HTR-8/SVneo (cell line): Measurements from ENCODE around the gene PJA1.

Source experiments
- DNase-seq: peaks from one replicate; pipeline ENCODE4 v3.0.0; 2011; ENCODE audit warnings: low spot score, mixed read lengths; ENCODE audit not compliant: insufficient read length
- FAIRE-seq: peaks from 2 replicates; lab custom pipeline; 2011; peaks lifted over from hg19 to GRCh38; lab: Jason Lieb, UNC

The PJA1 gene

GRCh38 chrX:69172937-69173336 is 7.7 kb upstream of the PJA1 start:
- FAIRE-seq (no peak), DNase-seq (no peak)

- DNase-seq: no peak
- no peak for FAIRE-seq
Observed at GRCh38 chrX:69170319-69170718, 5.1 kb upstream of the PJA1 start.

- no peak for FAIRE-seq
- no peak for DNase-seq
Observed at GRCh38 chrX:69163936-69164741, 1.1 kb downstream of the PJA1 start.

GRCh38 chrX:69162361-69162865 is 2.8 kb downstream of the PJA1 start:
- FAIRE-seq (no peak), DNase-seq (no peak)

- no peak for FAIRE-seq
Observed at GRCh38 chrX:69161786-69162349, 3.4 kb downstream of the PJA1 start.

GRCh38 chrX:69161371-69161770 is 3.9 kb downstream of the PJA1 start:
- no peak for DNase-seq
- FAIRE-seq: no peak

More at GRCh38 chrX:69161786-69162349, 3.4 kb downstream of the PJA1 start:
- no peak for DNase-seq

GRCh38 chrX:69158166-69158980 is 6.9 kb downstream of the PJA1 start:
- no peak for DNase-seq
- FAIRE-seq: no peak

- FAIRE-seq: no peak
- no peak for DNase-seq
Observed at GRCh38 chrX:69156638-69157037, 8.6 kb downstream of the PJA1 start.

- DNase-seq (no peak), FAIRE-seq (no peak)
Observed at GRCh38 chrX:69155786-69156520, 9.3 kb downstream of the PJA1 start.

- DNase-seq (no peak), FAIRE-seq (no peak)
Observed at GRCh38 chrX:69154051-69154450, 11.2 kb downstream of the PJA1 start.

- no peak for FAIRE-seq
- DNase-seq: no peak
Observed at GRCh38 chrX:69153060-69153730, 12.1 kb downstream of the PJA1 start.

- FAIRE-seq (no peak), DNase-seq (no peak)
Observed at GRCh38 chrX:69152417-69152841, 12.8 kb downstream of the PJA1 start.

GRCh38 chrX:69151866-69152284 is 13.4 kb downstream of the PJA1 start:
- DNase-seq: no peak
- no peak for FAIRE-seq

- FAIRE-seq (no peak), DNase-seq (no peak)
Observed at GRCh38 chrX:69150281-69150960, 14.8 kb downstream of the PJA1 start.

- no peak for DNase-seq
- no peak for FAIRE-seq
Observed at GRCh38 chrX:69149466-69150280, 15.6 kb downstream of the PJA1 start.

- FAIRE-seq (no peak), DNase-seq (no peak)
Observed at GRCh38 chrX:69148946-69149345, 16.3 kb downstream of the PJA1 start.

- no peak for FAIRE-seq
Observed at GRCh38 chrX:69146739-69147138, 18.5 kb downstream of the PJA1 start.

GRCh38 chrX:69145714-69146113 is 19.5 kb downstream of the PJA1 start:
- FAIRE-seq (no peak), DNase-seq (no peak)

More at GRCh38 chrX:69146739-69147138, 18.5 kb downstream of the PJA1 start:
- no peak for DNase-seq
